GM20431 (cell line): Measurements from ENCODE around the gene TMEM52.

Experiments used
- in situ Hi-C: fragments of 300-500 bp; cut with MseI, MboI; formaldehyde crosslinking; loops from one replicate; pipeline ENCODE4 v1.15.0; 2020; ENCODE audit warnings: low sequenced_read_pairs; ENCODE audit not compliant: unreplicated experiment

Gene TMEM52

DNA sequence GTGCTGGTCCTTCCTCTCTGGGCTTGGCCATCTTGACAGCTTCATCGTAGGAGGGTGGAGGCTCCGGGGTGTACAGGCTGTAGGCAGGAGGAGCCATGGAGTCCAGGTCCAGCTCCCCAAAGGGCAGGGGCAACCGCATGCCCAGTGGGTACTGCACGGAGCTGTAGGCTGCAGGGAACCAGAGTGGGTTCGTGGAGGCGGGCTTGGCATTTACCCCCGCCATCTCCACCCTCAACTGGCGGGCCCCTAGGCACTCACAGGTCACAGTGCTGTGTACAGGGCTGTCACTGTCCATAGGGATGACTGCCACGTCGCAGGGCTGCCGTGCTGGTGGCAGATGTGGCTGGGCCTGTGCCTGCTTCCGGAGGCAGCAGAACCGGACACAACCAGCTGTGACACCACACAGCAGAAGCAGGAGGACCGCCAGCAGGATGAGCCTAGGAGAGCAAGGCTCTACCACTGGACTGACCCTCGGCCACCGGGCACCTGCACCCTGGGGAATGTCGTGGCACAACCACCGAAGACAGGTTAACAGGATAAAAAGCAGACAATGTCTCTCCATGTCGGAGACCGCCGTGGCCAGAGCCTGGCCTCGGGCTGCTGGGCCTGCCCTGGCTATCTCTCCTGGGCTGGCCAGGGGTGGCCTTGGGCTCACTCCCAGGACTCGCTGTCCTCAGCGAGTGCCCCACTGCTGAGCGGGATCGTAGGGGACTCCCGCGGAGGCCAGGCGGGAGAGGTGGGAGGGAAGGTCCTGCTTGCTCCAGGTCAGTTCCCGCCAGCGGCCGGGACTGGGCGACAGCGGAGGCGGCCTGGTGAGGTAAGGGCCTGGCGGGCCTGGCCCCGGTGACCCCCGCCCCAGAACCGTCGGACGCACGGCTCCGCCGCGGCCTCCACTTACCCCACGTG is 831 bp downstream of the TMEM52 start:
- in situ Hi-C loops = no loop called here

DNA sequence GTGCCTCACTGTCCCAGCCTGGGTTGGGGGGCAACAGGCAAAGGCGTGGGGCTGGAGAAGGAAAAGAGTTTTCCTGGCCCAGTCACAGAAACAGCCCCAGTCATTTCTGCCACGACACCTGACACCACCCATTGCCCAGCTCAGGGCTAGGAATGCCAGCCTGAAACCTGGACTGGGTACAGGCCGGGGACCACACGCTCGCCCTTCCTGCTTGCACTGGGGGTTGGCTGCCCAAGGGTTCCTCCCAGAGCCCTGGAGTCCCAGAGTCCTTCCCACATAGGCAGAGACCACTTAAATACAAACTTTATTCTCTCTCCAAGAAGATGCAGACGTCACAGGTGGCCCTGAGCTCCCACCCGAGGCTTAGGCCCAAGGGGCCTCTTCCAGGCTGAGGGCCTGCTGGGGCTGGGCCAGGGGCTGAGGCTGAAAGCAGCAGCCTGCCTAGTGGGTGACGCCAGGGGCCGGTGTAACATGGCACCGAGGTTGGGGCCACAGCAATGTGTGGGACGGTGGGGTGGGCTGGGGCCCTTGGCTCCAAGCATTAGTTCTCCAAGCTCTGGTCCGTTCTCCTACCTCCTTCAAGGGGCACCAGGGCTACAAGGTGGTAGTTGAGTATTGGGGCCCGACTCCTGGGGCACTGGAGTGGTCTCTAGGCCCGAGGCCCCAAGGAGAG is 1.6 kb downstream of the TMEM52 start:
- in situ Hi-C loops = no loop called here

DNA sequence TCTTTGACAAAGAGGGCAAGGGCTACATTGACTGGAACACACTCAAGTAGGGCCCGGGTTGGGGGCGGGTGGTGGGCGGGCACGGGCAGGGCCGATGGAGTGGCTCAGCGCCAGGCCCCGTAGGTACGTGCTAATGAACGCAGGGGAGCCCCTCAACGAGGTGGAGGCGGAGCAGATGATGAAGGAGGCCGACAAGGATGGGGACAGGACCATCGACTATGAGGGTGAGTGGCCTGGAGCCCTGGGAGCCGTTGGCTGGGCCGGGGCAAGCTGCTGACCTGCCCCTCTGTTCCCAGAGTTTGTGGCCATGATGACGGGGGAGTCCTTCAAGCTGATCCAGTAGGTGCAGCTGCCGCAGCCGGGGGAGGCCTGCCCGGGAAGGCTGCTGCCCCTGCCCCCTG is 2.2 kb downstream of the TMEM52 start:
- in situ Hi-C loops = no loop called here

DNA sequence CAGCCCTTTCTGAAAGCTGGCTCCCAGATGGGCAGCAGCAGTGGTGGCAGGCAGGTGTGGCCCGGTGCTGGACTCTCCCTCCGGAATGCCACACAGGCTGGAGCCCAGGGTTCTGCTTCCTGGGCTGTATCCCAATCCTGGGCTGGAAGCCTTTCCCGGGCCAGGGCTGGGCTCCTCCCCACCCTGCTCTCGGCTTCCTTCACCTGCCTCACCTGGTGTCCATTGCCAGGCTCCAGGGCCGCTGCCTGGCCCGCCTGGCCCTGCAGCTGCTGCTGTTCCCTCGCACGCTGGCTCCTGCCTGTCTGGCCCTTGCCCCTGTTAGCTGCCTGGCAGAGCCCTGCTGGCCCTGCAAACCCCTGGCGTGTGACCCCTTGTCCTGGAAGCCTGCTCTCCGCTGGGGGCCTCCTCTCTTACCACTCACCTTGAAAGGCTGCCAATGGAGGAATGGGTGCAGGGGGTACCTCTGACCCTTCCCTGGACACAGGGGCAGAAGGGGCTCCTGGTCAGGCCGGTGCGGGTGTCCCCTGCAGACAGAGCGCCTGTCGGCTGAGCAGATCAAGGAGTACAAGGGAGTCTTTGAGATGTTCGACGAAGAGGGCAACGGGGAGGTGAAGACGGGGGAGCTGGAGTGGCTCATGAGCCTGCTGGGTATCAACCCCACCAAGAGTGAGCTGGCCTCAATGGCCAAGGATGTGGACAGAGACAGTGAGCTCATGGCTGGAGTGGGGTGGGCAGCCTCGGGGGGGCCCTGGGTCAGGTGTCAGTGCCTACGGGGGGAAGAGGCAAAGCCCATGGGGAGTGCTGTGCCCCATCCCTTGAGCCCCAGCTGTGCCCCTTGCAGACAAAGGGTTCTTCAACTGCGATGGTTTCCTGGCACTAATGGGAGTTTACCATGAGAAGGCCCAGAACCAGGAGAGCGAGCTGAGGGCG is 2.9 kb downstream of the TMEM52 start:
- in situ Hi-C loops = no loop called here

DNA sequence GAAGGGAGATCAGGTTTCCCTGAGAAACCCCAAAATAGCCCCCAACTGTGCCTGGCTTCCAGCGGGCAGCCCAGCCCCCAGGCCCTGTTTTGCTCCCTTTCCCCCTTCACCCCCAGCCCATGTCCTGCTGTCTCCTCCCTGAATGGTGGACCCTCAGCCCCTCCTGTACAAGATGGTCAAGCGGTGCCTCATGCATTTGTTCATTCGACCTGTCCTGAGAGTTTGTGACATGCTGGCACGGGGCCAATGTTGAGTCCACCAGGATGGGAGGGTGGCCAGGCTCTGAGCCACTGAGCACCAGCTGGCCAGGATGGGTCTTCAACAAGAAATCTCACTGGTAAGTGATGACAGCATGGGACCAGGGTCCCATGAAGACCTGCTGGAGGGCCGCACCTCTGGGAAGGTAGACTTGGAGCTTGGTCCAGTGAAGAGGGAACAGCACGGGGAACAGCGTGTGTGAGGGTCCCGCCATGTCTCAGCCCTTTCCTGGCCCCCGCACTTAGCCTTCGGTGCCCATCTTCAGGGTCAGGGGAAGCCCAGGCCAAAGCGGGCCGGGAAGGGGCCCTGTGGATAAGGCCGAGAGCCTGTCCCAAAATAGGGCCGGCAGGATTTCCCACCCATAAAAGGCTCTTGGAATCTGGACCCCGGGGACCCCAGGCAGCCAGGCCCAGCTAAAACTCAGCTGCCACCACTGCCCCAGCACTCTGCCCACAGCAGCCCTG is 3.9 kb downstream of the TMEM52 start, which contains the start of gene CALML6:
Gene CALML6, plus strand, starts transcription at position 290 of the 722 bp plus-strand sequence. Its CDS starts 21 bp downstream, at position 311.
- in situ Hi-C loops = no loop called here

DNA sequence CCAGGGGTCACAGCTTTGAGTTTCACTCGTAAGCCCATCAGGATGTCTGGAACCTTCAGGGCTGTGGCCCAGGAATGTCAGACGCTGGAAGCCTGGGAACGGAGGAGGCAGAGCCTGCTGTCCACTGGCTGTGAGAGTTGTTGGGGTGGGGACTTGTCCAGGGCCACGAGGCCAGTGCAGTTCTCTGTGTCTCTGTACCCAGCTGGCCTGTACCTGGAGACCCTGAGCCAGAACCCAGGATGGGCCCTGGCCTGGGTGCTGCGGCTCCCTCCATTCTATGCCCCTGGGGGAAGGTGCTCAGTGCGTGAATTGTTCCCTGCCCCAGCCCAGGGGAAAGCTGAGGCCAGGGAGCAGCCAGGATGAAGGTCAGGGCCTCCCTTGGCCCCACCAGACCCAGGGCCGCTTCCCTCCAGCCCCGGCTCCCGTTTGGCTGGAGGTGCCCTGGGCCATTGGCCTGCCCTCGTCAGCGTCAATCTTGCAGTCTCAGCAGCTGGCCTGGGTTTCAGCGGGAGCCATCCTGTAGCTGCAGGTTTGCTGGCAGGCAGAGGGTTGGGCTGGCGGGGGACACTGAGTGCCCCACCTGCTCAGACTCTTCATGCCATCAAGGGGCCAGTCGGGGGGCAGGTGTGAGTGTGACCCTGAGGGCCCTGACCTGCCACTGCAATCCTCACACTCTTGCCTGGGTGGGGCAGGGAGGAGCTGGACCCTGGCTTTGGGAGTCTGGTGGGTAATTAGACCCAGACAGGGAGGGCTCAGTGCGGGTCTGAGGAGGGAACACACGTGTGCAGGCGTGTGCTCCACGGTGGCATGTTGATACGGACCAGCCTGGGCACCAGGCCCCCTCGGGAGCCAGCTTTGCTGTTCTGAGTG is 4.7 kb downstream of the TMEM52 start:
- in situ Hi-C loops = no loop called here

DNA sequence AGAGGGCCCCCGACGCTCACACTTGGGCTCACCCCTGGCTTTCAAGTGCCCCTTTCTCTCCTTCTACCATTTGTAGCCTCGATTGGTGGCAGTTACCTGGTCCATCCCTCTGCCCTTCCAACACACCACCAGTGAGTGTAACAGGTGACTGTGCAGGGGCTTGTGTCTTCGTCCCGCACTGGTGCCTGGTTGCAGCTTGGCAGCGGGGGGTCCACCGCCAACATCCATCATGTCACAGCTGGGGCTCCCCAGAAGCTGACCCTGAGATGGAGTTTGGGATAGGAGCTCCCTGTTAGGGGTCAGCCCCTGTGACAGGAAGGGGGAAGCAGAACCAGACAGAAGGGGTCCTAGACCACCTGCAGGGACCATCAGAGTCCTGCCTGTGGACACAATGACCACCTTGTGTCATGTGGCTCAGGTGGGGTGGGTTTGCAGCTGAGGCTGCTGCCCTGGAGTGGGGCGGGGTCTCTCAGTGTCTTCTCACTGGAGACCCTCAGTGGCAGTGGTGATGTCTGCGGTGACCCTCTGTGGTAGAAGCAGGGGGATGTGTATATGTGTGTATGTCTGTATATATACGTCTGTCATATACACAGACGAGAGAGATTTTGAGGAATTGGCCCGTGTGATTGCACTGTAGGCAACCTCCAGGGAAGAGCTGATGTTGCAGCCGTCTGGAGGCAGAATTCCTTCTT is 7.6 kb downstream of the TMEM52 start:
- in situ Hi-C loops = no loop called here

DNA sequence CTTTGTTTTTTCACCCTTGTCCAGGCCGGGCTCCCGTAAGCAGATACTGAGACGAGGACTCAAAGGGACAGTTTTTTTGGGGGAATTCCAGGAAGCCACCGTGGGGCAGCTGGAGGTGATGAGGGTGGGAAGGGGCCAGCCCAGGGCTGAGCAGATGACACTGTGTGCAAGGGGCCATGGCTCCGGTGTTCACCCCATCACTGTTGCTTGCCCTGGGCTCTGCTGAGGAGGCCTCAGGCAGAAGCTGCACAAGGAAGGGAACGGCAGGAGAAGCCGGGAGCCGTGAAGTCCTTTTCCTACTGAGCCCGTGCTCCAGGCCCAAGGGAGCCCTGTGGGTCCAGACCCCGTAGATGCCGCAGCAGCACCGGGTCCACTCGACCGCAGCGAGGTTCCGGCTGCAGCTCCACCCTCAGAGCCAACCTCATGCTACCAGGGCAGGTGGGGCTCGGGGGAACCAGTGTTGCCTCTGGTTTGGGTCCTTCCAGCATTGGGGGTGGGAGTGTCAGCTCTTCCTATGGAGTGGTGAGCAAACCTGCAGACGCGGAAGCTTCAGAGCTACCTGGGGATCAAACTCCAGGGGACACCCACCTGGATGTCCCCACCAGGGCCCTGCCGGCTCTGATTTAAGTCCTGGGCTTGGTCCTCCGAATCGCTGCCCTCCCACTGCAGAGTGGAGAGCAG is 8.3 kb downstream of the TMEM52 start:
- in situ Hi-C loops = no loop called here

DNA sequence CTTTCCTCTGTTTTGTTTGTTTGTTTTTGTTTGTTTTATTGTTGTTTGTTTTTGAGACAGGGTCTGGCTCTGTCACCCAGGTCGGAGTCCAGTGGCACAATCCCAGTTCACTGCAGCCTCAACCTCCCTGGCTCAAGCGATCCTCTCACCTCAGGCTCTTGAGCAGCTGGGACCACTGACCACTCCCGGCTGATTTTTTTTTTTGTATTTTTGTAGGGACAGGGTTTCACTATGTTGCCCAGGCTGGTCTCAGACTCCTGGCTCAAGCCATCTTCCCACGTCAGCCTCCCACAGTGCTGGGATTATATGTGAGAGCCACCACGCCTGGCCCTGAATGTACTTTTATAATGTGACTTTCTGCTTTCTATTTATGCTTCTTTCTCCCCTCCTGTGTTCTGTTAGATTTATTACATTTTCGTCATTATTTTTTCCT is 9.0 kb downstream of the TMEM52 start:
- in situ Hi-C loops = no loop called here

DNA sequence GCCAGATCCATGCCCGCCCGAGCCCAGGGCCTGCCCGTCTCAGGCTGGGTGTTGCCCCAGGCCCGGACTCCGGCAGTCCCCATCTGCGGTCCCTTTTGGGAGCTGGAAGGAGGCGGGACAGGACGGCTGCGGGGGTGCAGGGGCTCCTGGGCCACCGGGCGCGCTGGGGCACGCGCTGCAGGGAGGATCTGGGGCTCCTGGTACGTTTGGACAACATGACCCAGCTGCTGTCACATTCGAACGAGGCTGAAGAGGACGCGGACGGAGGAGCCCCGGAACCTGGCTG is 10.6 kb downstream of the TMEM52 start:
- in situ Hi-C loops = no loop called here

DNA sequence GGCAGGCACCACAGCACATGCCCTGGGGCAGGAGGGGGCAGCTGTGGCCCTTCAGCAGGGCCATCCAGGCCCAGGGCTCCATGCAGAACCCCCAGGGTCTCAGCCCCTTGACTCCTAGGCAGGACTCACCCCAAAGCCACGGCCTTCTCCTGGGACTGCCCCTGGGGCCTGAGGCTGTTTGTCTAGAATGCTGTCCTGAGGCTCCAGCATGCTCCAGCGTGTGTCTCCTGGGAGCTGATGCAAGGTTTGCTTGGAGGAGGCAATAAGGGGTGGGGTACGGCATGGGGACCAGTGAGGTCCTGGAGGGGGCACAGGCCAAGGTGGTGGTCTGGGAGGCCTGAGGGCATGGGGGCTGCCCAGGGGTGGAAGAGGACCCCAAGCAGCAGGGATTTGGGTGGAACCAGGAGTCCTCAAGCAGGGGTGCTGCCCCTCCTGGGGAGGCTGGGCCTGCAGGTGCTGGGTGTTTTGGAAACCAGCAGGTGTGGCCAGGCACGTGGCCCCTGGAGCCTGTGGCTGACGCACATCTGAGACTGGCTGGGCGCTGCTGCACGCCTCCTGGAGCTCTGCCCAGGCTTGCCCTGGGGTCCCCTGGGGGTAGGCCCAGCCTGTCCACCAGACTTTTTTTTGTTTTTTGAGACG is 11.9 kb downstream of the TMEM52 start:
- in situ Hi-C loops = no loop called here

DNA sequence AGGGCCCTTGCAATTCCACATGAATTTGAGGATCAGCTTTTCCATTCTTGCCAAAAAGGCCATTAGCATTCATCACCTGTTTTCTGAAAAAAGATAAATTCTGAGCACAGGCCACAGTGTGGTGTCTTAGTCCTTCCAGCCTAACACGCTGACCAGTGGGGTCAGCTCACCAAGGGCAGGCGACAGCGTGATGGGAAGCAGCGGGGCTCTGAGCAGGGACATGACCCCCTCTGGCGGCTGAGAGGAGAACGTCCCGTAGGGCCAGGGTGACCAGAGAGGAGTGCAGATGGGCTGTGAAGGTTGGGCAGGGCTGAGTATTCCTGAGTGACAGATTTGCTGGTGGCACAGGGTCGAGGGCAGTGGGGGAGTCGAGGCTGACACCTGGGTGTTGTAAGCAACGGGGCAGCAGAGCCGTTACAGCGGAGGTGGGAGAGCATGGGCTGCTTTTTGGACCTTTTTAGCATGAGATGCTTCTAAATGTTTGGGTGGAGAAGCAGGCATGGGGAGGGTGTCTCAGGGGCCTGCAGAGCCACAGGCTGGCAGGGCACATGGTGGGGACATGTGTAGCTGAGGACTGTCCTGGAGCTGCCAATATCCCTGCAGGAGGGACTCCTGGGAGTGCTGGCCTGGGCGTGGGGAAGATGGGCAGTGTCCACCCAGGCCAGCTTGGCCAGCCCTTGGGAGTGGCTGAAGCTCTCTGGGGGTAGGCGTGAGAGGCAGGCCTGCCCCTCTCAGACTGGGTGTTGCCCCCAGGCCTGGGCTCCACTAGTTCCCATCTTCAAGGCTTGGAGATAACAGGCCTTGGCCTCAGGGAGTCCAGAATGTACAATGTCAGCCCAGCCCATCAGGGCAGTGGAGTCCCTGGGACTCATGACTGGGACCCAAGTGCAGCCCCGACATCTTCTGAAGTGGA is 12.6 kb downstream of the TMEM52 start:
- in situ Hi-C loops = no loop called here

DNA sequence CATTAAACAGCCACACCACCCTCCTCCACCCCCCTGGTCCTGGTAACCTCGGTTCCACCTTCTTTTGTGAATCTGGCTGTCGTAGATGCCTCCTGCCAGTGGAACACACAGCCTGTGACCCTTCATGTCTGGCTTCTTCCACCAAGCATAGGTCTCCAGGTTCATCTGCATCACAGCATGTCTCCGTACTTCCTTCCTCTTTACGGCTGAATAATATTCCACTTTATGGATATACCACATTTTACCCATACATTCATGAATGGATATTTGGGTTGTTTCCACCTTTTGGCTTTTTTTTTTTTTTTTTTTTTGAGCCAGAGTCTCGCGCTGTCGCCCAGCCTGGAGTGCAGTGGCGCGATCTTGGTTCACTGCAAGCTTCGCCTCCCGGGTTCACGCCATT is 15.9 kb downstream of the TMEM52 start:
- in situ Hi-C loops = no loop called here

DNA sequence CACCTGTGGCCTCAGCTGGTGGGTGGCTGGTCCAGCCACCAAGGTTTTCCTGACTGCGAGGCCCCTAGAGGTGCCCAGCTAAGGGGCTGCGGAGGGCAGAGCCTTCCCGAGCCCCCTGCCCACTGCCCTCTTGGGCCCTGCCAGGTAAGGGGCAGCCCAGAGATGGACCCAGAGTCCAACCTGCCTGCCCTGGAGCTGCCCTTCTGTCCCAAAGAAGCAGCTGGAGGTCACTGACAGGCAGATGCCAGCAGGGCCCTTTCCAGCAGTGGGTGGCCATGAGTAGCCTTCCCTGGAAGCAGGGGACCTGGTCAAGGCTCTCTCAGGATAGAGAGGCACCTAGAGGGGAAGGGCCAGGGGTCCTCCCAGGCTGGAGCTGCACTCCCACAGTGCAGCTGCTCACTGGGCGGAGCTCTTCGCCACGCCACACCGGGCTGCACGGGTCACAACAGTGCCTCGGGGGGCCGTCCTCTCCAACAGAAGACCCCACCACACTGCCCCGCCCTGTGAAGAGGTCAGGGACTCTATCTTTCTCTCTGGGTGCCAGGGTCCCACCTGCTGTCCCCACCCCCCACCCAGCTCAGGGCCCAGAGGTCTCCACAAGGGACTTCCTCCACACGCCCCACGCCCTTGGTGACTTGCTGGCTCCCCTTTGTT is 17.3 kb downstream of the TMEM52 start:
- in situ Hi-C loops = no loop called here

DNA sequence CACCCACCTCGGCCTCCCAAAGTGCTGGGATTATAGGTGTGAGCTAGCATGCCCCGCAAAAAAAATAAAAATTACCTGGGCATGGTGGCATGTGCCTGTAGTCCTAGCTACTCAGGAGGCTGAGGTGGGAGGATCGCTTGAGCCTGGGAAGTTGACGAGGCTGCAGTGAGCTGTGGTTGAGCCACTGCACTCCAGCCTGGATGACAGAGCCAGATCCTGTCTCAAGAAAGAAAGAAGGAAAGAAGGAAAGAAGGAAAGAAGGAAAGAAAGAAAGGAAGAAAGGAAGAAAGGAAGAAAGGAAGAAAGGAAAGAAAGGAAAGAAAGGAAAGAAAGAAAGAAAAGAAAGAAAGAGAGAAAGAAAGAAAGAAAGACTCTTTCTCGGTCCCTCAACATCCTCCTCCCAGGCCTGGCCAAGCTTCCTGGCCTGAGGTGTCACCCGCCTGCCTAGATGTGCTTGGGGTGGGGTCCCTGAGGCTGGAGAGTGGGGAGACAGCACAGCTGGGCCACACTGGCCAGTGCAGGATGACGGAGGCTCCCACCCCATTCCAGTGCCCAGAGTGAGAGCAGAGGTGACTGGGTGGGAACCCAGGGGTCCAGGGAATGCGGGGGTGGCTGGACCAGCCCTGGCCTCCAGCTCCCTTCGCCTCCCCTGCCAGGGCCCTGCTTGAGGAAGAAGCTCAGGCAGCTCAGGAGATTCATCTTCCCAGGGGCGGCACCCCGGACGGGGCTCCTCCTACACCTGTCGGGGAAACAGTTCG is 18.0 kb downstream of the TMEM52 start:
- in situ Hi-C loops = no loop called here
